ENCODE data around the gene CPT1A.

DNA sequence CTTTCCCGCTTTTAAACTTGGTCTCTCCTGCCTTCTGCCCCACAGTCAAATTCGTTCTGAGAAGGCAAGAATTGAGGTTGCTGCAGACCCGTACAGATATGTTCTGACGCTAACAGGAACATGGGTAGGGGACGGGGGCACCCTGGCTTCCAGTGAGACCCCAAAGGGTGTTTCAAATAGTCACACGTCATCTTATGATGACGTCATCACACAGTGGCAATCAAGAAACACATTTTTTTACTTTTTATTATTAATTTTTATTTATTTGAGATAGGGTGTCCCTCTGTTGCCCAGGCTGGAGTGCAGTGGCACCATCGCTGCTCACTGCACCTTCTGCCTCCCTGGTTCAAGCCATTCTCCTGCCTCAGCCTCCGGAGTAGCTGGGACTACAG is 67.5 kb downstream of the CPT1A start:
- TF ChIP-seq, protein P1, sequence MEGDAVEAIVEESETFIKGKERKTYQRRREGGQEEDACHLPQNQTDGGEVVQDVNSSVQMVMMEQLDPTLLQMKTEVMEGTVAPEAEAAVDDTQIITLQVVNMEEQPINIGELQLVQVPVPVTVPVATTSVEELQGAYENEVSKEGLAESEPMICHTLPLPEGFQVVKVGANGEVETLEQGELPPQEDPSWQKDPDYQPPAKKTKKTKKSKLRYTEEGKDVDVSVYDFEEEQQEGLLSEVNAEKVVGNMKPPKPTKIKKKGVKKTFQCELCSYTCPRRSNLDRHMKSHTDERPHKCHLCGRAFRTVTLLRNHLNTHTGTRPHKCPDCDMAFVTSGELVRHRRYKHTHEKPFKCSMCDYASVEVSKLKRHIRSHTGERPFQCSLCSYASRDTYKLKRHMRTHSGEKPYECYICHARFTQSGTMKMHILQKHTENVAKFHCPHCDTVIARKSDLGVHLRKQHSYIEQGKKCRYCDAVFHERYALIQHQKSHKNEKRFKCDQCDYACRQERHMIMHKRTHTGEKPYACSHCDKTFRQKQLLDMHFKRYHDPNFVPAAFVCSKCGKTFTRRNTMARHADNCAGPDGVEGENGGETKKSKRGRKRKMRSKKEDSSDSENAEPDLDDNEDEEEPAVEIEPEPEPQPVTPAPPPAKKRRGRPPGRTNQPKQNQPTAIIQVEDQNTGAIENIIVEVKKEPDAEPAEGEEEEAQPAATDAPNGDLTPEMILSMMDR (IDR thresholded peaks at IDR 0.05), result no peak
- TF ChIP-seq POLR2AphosphoS5 (IDR thresholded peaks at IDR 0.05; ENCODE audit: low read depth, low read length), result no peak
- no peak for TF ChIP-seq TCF7L2 (IDR thresholded peaks at IDR 0.05; ENCODE audit: low read depth, low read length)
- TF ChIP-seq, protein P2, sequence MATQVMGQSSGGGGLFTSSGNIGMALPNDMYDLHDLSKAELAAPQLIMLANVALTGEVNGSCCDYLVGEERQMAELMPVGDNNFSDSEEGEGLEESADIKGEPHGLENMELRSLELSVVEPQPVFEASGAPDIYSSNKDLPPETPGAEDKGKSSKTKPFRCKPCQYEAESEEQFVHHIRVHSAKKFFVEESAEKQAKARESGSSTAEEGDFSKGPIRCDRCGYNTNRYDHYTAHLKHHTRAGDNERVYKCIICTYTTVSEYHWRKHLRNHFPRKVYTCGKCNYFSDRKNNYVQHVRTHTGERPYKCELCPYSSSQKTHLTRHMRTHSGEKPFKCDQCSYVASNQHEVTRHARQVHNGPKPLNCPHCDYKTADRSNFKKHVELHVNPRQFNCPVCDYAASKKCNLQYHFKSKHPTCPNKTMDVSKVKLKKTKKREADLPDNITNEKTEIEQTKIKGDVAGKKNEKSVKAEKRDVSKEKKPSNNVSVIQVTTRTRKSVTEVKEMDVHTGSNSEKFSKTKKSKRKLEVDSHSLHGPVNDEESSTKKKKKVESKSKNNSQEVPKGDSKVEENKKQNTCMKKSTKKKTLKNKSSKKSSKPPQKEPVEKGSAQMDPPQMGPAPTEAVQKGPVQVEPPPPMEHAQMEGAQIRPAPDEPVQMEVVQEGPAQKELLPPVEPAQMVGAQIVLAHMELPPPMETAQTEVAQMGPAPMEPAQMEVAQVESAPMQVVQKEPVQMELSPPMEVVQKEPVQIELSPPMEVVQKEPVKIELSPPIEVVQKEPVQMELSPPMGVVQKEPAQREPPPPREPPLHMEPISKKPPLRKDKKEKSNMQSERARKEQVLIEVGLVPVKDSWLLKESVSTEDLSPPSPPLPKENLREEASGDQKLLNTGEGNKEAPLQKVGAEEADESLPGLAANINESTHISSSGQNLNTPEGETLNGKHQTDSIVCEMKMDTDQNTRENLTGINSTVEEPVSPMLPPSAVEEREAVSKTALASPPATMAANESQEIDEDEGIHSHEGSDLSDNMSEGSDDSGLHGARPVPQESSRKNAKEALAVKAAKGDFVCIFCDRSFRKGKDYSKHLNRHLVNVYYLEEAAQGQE (IDR thresholded peaks at IDR 0.05; ENCODE audit: insufficient read depth in 1 of 2, low read depth in 2 of 2, low read length in 1 of 2), result no peak
